ENCODE results near the gene HS6ST2.
A peak's percentile ranks its signal among the peaks of the same experiment; 100 is the strongest.

The HS6ST2 gene

GRCh38 chrX:132603700-132604286 is 354.6 kb downstream of the HS6ST2 start:
- no peak for DNase-seq

- DNase-seq: no peak
These were observed 355.7 kb downstream of the HS6ST2 start for GRCh38 chrX:132602701-132603100.

- DNase-seq: no peak
These were observed 363.4 kb downstream of the HS6ST2 start for GRCh38 chrX:132594999-132595398.

- no peak for DNase-seq
These were observed 364.3 kb downstream of the HS6ST2 start for GRCh38 chrX:132594129-132594528.

GRCh38 chrX:132592880-132593279 is 365.5 kb downstream of the HS6ST2 start:
- DNase-seq: peak; percentile 52

- peak; percentile 2 for DNase-seq
These were observed 366.6 kb downstream of the HS6ST2 start for GRCh38 chrX:132591719-132592275.

- no peak for DNase-seq
These were observed 367.9 kb downstream of the HS6ST2 start for GRCh38 chrX:132590350-132591026.

GRCh38 chrX:132584936-132585335 is 373.5 kb downstream of the HS6ST2 start:
- DNase-seq: no peak

GRCh38 chrX:132576939-132577338 is 381.5 kb downstream of the HS6ST2 start:
- DNase-seq: no peak
